HG03103 (cell line): ENCODE measurements around the gene ZGLP1.

ENCODE experiments used
- ATAC-seq: cut with Tn5 transposase; IDR thresholded peaks from one replicate; pipeline ENCODE4 v1.9.1; 2021; ENCODE audit warnings: low read depth; ENCODE audit not compliant: unreplicated experiment

Gene ZGLP1

GRCh38 chr19:10256551-10256950 is 53.1 kb downstream of the ZGLP1 start:
- no peak for ATAC-seq

GRCh38 chr19:10255358-10255757 is 54.3 kb downstream of the ZGLP1 start:
- no peak for ATAC-seq
